Measurements from ENCODE around the gene NACAD.

Gene NACAD, protein sequence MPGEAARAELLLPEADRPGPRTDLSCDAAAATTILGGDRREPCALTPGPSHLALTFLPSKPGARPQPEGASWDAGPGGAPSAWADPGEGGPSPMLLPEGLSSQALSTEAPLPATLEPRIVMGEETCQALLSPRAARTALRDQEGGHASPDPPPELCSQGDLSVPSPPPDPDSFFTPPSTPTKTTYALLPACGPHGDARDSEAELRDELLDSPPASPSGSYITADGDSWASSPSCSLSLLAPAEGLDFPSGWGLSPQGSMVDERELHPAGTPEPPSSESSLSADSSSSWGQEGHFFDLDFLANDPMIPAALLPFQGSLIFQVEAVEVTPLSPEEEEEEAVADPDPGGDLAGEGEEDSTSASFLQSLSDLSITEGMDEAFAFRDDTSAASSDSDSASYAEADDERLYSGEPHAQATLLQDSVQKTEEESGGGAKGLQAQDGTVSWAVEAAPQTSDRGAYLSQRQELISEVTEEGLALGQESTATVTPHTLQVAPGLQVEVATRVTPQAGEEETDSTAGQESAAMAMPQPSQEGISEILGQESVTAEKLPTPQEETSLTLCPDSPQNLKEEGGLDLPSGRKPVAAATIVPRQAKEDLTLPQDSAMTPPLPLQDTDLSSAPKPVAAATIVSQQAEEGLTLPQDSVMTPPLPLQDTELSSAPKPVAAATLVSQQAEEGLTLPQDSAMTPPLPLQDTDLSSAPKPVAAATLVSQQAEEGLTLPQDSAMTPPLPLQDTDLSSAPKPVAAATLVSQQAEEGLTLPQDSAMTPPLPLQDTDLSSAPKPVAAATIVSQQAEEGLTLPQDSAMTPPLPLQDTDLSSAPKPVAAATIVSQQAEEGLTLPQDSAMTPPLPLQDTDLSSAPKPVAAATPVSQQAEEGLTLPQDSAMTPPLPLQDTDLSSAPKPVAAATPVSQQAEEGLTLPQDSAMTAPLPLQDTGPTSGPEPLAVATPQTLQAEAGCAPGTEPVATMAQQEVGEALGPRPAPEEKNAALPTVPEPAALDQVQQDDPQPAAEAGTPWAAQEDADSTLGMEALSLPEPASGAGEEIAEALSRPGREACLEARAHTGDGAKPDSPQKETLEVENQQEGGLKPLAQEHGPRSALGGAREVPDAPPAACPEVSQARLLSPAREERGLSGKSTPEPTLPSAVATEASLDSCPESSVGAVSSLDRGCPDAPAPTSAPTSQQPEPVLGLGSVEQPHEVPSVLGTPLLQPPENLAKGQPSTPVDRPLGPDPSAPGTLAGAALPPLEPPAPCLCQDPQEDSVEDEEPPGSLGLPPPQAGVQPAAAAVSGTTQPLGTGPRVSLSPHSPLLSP (N-terminal part only)

DNA sequence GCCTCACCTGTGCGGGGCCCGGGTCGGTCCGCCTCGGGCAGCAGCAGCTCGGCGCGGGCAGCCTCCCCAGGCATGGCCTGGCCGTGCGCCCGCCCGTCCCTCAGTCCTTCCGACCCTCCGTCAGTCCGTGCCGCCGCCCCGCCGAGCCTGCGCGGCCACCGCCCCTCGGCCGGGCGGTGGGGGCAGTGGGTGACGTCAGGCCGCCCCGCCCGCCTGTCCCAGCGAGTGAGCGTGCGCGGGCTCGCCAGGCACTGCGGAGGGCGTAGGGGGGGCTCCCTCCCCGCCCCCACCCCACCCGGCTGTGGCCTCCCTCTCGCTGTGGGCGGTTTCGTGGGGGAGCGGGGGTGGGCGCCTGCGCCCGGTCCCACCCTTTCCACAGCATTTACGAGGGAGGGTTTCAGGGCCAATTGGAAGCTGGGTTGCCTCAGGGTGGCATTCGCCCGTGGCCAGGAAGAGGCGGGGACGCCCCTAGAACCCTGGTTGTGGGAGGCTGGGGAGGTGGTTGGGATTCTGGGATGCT is at the start of gene NACAD:
Gene NACAD (minus strand): TSS at position 149 of the 520 bp plus-strand sequence. CDS start 75 bp downstream, at position 74.
- DNase-seq (ENCODE audit: low read depth, low spot score): no peak

DNA sequence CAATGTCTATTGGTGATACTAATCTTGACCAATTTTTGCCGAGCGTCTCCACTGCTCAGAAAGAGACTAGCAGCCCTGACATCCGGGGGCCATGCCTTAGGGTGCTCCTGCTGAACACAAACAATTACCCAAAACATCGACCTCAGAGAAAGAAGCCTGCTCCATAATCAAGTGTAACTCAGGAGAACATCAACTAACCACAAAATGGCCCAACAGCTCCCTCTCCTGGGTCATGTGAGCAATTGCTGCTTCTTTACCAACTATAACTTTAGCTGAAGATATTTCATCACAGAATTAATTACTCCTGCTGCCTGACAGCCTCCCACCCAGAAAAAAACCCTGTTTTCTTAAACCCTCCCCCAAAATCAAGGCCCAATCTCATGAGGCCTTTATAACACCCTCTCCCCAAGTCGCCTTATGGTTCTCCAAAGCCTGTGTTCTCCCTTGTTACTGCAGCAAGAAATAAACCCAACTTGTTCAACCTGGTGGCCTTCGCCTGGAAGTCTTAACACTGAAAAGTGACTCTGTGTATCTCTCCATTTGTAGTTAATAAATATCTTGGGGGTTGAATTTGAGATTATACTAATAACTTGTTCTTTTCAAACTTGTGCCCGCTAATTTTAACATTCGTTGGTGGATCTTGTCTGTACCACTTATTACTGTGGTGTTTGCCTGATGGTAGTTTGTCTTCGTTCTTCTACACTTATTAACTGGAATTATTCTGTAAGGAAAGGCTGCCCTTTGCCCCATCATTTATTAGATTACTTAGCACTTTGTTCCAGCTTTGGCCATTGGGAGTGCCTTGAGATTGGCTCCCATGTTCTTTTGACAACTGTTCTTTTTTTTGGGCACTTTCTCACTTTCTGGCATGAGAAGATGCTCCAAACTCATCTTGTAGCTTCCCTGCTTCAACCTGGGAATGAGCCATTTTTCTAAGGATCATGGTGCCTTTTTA is 47.6 kb upstream of the NACAD start:
- peak; percentile 35 for DNase-seq (ENCODE audit: low read depth, low spot score)

DNA sequence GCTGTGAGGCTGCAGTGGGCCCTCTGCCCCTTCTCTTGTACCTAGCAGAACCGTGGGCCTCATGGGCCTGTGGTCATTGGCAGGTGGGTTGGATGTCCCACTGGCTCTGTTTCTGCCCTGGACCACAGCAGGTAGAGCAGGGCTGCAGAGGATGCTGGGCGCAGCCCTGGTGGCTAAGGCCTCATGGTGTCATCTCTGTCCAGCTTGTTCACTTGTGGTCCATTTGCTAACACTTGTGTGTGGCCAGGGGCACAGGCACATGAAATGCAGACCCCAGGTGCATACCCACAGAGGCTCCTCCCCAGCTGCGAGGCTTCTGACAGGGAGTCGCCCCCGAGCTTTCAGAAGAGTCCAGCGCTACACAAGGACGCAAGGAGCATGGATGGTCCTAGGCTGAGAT is 45.1 kb upstream of the NACAD start:
- no peak for DNase-seq (ENCODE audit: low read depth, low spot score)

DNA sequence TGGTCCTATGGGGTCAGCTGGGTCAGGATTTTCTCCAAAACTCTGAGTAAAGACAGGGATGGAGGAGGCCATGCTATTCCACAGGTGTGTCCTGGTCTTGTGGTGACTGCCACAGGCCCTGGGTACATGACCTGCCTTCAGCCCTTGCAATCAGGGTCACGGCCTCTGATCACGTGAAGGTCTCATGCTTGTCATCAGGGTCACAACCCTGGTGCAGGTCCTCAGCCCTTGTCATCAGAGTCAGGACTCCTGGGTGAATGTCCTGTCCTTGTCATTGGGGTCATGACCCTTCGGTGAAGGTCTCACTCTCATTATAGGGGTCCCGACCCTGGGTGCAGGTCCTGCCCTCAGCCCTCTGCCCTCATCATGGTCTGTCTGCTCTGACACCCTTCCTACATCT is 44.6 kb upstream of the NACAD start:
- no peak for DNase-seq (ENCODE audit: low read depth, low spot score)

DNA sequence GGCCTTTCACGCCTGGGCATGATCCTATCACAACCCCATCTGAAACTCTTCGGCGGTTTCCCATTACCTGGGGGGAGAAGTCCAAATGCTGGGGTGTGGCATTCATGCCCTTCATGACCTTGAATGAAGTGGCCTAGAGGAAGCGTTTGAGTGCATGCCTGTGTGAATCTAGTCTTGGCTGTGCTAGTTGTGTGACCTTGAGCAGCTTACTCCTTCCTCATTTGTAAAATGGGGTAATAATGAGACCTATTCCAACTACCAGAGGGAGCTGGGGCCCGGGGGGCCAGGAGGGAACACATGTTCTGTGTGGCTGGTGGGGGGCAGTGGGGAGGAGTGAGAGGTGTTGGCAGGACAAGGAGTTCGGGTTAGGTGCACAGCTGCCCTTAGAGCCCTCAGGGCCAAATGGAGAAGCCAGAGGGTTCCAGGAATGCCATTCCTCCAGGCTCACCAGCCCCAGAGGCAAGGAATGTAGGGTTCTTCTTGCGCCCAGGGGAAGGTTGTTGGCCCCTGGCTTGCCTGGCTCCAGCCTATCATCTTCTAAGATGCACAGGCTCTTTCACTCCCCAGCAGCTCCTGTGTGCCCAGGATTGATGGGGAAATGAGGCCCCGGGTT is 44.0 kb upstream of the NACAD start:
- no peak for DNase-seq (ENCODE audit: low read depth, low spot score)

DNA sequence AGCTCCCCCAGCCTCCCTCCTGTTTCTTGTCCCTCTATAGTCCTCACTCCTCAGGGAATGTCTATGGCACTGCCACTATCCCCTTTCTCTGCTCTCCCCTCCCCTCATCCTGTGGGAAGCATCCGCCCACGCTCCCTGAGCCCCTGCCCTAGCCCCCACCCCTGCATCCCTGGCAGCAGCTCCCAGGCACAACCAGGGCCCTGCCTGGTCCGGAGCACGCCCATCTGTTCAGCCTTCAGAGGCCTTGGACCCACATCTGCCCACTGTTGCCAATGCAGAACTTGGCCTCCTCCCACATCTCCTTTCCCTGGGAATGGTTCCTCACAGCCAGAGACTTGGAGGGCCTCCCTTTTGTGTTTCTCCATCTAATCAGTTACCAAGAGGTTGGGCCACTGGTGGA is 43.1 kb upstream of the NACAD start:
- no peak for DNase-seq (ENCODE audit: low read depth, low spot score)

DNA sequence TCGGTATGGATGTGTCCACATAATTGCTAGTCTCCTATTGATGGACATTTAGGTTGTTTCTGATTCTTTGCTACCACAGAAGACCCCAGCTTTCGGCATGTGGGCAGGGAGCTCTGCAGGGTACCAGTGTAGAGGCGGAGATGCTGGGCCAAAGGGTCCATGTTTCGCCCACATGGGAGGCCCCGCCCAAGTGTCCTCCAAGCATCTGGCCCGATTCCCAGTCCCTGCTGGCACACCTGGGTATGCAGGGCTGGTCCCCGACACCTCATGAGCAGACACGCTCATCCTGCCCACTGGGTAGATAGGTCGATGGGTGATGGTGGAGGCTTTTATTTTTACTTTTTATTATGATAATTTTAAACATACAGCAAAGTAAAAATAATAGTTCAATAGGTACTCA is 42.1 kb upstream of the NACAD start:
- no peak for DNase-seq (ENCODE audit: low read depth, low spot score)

DNA sequence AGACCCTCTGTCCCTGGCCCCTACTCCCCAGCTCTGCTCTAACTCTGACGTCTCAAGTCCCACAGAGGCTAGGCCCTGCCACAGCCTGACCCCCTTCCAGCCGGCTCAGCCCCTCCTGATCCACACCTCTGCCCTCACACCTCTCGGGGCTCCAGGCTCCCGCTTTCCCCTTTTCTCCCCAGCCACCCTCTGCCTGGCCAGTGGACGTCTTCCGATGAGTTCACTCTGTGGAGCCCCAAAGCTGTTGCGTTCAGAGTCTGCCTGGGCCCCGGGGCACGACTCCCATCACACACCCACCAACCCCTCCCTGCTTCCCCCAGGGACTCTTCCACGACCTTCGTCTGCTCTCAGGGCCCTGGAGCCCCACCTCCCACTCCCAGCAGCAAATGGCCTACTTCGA is 41.1 kb upstream of the NACAD start:
- DNase-seq (ENCODE audit: low read depth, low spot score): no peak

DNA sequence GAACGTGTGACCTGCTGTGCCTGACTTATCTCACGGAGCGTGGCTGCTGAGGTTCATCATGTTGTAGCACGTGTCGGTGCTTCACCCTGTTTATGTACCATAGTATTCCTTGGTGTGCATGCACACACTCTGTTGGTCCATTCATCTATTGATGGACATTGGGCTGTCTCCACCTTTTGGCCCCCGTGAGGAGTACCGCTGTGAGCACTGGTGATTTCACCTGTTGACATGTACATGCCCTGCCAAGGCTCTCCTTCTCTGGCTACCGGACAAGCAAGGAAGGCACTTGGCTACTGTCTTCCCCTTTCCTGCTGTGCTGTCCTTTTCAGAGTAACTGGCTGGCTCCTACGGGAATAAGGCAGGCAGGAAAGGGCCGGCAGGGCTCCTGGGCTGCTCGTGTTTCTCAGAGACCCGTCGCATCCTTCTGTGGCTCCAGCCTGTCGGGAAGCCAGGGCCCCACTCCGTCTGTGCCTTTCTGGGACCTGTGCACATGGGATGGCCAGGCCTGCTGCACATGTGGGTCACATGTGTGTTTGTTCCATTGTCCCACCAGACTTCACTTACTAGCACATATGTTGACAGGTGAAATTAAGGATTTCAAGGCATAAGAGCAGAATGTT is 40.5 kb upstream of the NACAD start:
- no peak for DNase-seq (ENCODE audit: low read depth, low spot score)

DNA sequence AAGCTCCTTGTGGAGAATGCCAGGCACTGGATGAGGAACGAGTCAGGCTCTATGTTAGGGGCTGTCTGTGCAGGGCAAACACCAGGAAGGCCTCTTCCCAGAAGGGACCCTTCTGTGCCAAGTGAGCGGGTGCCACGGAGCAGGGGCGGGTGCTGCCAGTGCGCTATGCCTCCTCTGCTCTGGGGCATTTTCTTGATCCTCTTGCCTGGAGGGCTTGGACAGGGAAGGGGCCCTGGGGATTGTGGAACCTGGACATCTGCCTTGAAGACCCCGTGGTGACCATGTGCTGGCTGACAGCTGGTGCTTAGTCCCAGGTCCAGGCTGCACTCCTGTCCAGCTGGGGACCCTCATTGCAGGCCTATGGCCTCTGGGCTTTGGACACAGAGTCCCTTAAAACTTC is 38.2 kb upstream of the NACAD start:
- DNase-seq (ENCODE audit: low read depth, low spot score): no peak

DNA sequence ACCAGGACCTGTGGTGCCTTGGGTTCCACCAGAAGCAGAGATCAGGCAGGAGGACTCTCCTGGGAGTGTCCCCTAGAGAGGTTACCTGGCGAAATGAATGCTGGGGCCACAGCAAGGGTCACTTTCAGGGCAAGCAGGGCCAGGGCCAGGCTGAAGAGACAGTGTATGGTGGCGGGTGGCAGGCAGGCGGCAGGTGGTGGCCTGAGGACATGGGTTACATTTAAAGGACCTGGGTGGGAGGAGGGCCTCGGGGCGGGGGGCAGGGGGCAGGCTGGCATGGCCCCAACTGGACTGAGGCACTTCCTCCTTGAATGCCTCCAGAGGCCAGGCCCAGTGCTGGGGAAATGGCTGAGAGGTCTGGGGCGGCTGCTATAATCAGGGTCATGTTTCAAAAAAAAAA is 37.4 kb upstream of the NACAD start:
- DNase-seq (ENCODE audit: low read depth, low spot score): no peak

DNA sequence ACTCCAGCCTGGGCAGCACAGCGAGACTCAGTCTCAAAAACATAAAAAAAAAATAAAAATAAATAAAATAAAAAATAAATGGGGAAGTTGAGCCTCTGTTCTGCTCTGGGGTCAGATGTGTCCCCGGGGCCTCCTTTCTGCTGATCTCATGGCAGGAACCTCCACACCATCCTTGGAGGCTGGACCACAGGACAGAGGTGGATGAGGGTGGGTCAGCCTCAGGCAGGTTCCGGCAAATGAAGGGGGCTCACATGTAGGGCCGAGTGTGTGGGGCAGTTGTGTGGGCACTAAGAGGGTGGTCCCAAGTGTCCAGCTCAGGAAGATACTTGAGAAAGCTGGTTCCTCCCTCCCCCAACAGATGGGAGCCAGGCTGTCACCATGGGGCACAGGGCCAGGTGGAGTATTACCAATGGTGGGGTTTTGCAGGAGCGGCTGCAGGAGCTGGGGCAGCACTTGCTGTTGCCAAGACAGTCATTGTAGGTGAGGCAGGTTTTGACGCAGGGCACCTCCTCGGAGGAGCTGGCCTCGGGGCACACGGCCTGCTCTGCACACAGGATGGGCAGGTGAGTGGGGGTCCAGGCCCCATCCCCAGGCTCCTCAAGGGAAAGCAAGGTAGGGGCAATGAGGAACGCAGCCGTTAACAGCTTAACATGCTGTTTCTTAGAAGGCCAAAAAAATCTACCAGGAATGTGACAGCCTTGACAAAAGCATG is 36.6 kb upstream of the NACAD start:
- no peak for DNase-seq (ENCODE audit: low read depth, low spot score)

DNA sequence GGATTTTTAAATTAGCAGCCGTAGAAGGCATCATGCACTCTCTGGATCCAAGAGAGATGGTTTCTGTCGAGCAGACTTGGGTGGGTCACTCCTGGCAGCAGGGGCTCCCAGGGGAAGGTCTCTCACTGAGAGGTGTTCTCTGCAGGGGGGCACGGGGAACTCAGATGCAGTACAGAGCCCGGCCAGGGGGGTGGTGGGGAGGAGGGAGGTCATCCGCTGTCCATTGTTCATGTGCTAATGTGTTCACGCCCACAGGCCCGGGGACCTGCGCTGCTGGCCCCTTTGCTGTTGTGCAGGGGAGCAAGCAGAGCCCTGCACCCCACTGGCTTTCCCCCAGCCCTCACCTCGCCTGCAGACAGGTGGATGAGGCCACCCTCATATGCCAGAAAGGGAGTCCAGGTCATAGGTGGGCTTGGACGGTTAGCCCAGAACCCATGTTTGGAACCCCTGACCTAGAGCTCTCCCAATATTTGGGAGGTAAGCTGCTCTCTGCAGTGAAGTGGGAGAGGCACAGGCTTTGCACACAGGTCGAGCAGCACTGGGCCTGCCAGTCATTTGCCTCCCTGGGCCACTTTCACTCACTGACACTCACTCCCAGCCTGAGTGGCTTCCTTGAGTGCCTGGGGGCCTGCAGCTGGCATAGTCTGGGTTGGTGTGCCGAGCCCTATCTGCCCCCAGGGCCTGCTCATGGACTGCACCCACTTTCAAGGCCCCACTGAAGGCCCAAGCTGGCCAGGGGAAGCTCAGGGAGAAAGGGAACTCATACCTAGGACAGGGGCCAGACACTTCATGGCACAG is 35.3 kb upstream of the NACAD start:
- no peak for DNase-seq (ENCODE audit: low read depth, low spot score)

DNA sequence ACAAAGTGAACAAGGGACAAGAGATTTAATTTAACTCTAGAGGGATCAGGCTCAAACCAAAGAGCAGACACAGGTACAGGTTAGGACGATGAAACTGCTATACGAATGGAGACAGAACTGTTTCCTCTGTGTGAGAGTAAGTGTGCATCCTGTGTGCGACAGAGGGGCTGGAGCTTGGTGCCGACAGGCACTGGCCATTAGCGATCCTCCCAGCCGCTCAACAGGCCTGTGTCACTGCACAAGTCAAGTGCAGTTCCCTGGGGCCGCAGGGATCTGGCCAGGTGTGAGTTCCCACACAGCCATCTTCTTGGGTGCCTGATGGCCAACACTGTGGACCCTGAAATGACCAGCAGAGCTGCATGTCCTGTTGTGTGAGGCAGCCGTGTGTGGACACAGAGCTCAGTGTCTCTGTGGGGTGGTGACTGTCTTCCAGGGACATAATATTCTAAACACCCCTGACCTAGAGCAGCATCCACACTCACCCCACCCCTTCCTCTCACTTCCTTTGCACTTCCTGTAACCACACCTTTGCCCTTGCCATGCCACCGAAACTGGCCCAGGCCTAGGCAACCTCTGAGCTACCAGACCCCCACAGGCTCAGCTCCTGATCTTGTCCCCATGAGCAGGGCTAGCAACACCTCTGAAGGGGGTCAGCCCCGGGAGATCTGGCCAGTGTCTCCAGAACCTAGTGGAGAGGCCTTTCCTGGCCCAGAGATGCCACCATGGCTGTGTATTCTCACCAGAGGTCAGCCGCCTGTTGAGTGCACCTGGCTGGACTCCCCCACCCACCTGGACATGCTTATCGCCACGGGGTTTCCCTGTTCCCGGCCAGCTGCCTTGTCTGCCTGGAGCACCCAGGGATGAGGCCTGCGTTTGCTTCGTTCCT is 34.4 kb upstream of the NACAD start:
- DNase-seq (ENCODE audit: low read depth, low spot score): no peak

DNA sequence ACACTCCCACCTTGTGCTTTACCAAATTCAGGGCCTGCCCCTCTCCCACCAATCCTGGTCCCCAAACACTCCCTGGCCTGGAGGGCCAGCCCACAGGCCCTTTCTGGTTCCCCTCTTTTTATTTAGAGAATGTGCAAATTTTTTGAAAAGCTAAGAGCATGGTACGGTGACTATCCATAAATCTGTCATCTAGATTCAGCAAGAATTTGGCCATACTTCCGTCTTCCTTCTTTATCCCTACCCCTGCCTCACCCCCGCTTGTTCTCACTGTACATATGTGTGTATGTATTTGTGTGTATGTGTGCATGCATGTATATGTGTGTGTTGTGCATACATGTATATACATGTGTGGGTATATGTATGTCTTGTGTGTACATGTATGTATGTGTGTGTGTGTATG is 30.8 kb upstream of the NACAD start:
- DNase-seq (ENCODE audit: low read depth, low spot score): no peak

DNA sequence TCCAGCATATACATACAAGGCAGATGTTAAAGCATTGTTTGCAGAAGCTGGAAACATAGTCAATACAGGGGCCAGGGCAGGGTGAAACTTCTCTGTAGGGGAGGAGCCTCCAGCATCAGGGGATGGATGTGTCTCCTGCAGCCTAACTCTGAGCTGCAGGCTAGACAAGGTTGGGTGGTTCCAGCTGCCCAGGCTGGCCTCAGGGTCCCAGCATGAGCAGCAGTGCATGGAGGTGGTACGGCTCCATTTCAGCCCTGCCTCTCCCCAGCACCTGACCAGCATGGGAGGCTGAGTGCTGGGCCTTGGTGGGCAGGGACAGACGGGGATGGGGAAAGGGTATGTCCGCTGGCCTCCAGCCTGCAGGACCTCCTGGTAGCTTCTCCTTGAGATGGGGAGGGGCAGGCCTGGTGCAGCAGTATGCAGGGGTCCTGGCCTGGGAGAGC is 30.1 kb upstream of the NACAD start:
- no peak for DNase-seq (ENCODE audit: low read depth, low spot score)

DNA sequence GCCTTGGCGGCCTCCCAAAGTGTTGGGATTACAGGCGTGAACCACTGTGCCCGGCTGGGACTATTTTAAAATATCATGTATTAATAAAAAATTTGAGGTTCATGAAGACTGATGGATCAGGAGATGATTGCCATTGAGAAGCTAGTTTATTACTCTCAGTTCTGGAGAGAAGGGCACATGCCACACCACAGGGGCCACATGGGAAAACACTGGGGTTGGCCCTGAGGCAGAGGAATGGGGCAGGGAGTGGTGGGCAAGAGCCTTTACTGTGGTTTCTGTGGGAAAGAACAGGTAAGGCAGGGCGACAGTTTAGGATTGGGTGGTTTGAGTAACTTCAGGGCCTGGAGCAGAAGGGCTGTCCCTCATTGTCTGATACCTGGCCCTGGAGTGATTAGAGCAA is 29.5 kb upstream of the NACAD start:
- no peak for DNase-seq (ENCODE audit: low read depth, low spot score)
